NB4 (cell line): Measurements from ENCODE around the gene PRKG1.

ENCODE experiments used
- CTCF ChIP-seq: IDR thresholded peaks from one replicate; pipeline ENCODE4 v1.5.1; 2012; ENCODE audit warnings: low read depth, low read length
- MAX ChIP-seq: IDR thresholded peaks from 2 replicates; pipeline ENCODE4 v1.6.1; 2011; ENCODE audit warnings: low read depth, low read length
- MYC ChIP-seq: IDR thresholded peaks from 2 replicates; pipeline ENCODE4 v1.6.1; 2011; ENCODE audit warnings: low read depth, low read length
- POLR2A ChIP-seq: IDR thresholded peaks from 2 replicates; pipeline ENCODE4 v1.6.1; 2011; ENCODE audit warnings: mild to moderate bottlenecking; ENCODE audit not compliant: insufficient read length; ENCODE audit errors: extremely low read depth

GRCh38 chr10:51080311-51081006, 6.2 kb downstream of the PRKG1 start:
- TF ChIP-seq CTCF (no peak), POLR2A (no peak), MYC (no peak), MAX (no peak)
